Stomach smooth muscle (tissue), 2 donors: ENCODE results near the gene SEMA4D.

Source experiments
- H3K27ac ChIP-seq: one replicate; pipeline ENCODE4 v1.7.0; 2013; ENCODE audit warnings: mild to moderate bottlenecking, low read length, inconsistent platforms
- H3K27me3 ChIP-seq, 2 donors: one replicate each; pipeline ENCODE4 v1.7.0; 2013; ENCODE audit warnings: low read length in 2 of 2; ENCODE audit not compliant: insufficient read depth in 2 of 2, control insufficient read depth in 1 of 2
- H3K36me3 ChIP-seq, 2 donors: one replicate each; pipeline ENCODE4 v1.7.0; 2013; ENCODE audit warnings: low read length in 2 of 2; ENCODE audit not compliant: control insufficient read depth in 2 of 2, insufficient read depth in 2 of 2
- H3K4me1 ChIP-seq: one replicate; pipeline ENCODE4 v1.7.0; 2013; ENCODE audit warnings: low read length; ENCODE audit not compliant: control insufficient read depth, insufficient read depth
- H3K4me3 ChIP-seq, 2 donors: one replicate each; pipeline ENCODE4 v1.7.0; 2013; ENCODE audit warnings: low read length in 2 of 2
- H3K9ac ChIP-seq, 2 donors: one replicate each; pipeline ENCODE4 v1.7.0; 2013; ENCODE audit warnings: low read length in 2 of 2, mild to moderate bottlenecking in 1 of 2
- H3K9me3 ChIP-seq, 2 donors: one replicate each; pipeline ENCODE4 v1.7.0; 2013; ENCODE audit warnings: low read length in 2 of 2; ENCODE audit not compliant: control insufficient read depth in 2 of 2
- donor health status: healthy.
- donor health status: Pancreatic carcinoma.

The SEMA4D gene

DNA sequence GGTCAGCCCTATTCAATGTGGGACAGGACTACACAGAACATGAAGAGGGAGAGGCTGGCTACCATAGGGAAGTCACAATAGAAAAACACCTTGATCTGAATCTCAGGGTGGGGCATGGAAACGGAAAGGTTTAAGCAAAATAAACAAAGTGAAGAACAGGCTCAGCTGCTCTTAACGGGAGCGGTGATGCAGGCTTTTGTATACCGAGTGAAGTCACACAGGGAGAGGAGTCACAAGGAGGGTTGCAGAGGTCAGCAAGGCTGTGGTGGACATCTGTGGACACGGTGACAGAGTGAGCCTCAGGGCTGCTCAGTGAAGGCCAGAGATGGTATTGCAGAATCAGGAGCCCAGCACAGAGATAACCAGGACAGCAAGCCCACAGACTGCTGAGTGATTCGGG lies 30.6 kb upstream of the SEMA4D start:
- H3K9me3 ChIP-seq, result no peaks in the 10 kb centered on the region
- peaks cover 0 to 9% of the 10 kb centered on the region in 2 donors for H3K27me3 ChIP-seq
- H3K4me1 ChIP-seq, result no peaks in the 10 kb centered on the region
- no peaks in the 10 kb centered on the region for H3K36me3 ChIP-seq
- no peak overlapping the region for H3K27ac ChIP-seq
- no peak overlapping the region for H3K9ac ChIP-seq
- no peak overlapping the region for H3K4me3 ChIP-seq

DNA sequence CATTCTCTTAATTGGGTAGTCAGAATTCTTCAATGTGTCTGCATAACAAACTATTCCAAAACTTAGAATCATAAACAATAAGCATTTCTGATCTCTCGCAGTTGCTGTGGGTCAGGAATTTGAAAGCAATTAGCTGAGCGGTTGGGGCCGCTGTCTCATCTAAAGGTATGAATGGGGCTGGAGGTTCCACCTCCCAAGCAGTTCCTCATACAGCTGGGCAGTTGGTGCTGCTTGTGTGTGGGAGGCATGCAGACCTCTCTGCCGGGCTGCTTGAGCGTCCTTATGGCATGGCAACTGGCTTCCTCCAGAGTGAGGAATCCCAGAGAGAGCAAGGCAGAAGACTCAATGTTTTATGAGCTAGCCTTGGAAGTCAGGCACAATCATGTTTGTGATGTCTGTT lies 30.2 kb upstream of the SEMA4D start:
- Histone ChIP-seq H3K9me3 (no peaks in the 10 kb centered on the region), H3K36me3 (no peaks in the 10 kb centered on the region), H3K27ac (no peak overlapping the region), H3K9ac (no peak overlapping the region), H3K4me1 (no peaks in the 10 kb centered on the region), H3K27me3 (peaks cover 0 to 7% of the 10 kb centered on the region in 2 donors), H3K4me3 (no peak overlapping the region)

DNA sequence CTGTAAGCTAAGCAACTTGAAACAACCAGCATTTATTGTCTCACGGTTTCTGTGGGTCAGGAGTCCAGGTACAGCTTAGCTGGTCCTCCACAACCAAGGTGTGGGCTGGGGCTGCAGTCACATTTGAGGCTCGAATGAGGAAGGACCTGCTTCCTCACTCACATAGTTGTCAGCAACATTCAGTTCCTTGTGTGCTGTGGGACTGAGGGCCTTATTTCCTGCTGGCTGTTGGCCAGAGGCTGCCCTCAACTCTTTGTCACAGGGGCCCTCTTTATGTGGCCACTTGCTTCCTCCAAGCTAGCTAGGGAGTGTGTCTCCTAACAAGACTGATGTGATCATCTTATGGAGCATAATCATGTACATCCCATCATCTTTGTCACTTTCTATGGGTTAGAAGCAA lies 29.2 kb upstream of the SEMA4D start:
- H3K9me3 ChIP-seq, result no peaks in the 10 kb centered on the region
- peaks cover 0 to 7% of the 10 kb centered on the region in 2 donors for H3K27me3 ChIP-seq
- no peak overlapping the region for H3K4me3 ChIP-seq
- H3K36me3 ChIP-seq, result no peaks in the 10 kb centered on the region
- no peak overlapping the region for H3K27ac ChIP-seq
- no peaks in the 10 kb centered on the region for H3K4me1 ChIP-seq
- no peak overlapping the region for H3K9ac ChIP-seq

DNA sequence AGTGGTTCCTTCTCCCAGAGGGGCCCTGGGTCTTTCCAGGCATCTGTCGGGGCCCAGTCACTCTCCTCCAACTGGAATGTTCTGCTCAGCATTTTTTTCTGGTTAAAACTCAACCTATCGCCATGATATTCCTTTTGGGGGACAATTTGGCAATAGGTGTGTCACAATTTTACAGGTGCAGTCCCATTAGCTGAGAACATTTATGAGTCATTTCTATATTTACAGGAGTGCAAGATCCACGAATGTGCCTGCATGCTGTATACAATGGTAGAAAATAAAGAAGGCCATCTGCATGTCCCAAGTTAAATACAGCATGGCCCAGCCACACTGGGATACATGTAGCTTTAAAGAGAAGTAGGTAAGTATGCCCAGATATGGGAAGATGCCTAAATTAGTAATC lies 28.8 kb upstream of the SEMA4D start:
- peaks cover 0 to 7% of the 10 kb centered on the region in 2 donors for H3K27me3 ChIP-seq
- no peaks in the 10 kb centered on the region for H3K4me1 ChIP-seq
- H3K36me3 ChIP-seq, result no peaks in the 10 kb centered on the region
- no peak overlapping the region for H3K27ac ChIP-seq
- no peak overlapping the region for H3K4me3 ChIP-seq
- no peaks in the 10 kb centered on the region for H3K9me3 ChIP-seq
- no peak overlapping the region for H3K9ac ChIP-seq

DNA sequence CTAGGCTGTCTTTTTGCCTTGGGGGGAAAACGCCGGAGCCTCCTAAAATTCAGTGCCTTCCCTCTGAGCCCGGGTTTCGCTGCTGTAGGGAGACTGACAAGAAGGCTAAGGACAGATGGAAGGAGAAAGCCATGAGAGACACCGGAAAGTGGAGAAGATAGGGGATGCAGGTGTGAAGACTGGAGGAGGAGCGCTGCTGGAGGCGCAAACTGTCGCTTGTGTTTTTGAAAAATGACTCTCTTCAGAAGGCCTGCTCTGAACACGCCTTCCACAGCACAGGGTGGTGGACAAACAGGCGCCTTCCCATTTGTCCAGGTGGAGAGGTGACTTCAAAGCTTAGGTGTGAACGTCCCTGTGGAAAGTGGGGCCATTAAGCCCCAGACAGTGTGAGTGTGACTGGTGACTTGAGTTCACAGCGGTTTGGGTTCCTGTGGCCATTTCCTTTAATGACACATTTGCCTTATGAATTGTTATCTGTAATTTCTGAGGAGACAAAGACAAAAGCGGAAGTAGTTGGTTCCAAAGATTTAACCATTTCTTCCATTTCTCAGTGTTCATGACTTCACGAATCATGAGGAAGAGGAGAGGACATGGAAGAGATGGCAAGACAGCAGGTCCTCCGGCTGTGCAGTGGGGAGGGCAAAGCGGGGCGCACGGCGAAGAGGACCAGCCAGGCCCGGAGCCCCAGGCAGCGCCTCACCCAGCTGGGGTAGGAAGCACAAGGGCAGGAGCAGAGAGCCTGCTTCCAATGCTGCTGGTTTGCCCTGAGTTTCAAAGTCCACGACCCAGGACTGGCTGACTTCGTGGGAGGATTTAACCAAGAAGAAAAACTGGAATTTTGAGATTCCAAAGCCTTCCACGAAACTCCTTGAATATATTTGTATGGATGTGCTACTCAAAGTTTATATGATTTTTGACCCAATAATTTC lies 27.8 kb upstream of the SEMA4D start:
- no peaks in the 10 kb centered on the region for H3K9me3 ChIP-seq
- no peak overlapping the region for H3K4me3 ChIP-seq
- no peaks in the 10 kb centered on the region for H3K36me3 ChIP-seq
- no peaks in the 10 kb centered on the region for H3K4me1 ChIP-seq
- H3K9ac ChIP-seq, result no peak overlapping the region
- peaks cover 0 to 7% of the 10 kb centered on the region in 2 donors for H3K27me3 ChIP-seq
- H3K27ac ChIP-seq, result no peak overlapping the region

DNA sequence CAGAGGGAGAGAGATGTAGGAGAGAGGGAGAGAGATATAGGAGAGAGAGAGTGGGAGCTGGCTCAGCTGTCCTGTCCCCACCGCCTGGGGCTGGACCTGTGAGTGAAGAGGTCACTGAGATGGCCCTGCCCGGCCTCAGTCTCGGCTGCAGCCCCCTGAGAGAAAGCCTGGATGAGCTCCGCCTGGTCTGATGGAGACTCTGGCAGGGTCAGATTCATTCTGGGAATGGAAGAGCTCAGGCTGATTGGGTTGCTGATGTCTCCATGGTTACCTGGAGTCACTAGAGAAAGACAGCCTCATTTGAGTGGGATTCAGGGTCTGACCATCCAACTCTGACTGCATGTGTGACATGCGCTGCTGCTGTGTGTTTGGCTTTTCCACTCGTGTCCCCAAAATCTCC lies 27.1 kb upstream of the SEMA4D start:
- no peaks in the 10 kb centered on the region for H3K4me1 ChIP-seq
- H3K27me3 ChIP-seq, result peaks cover 0 to 7% of the 10 kb centered on the region in 2 donors
- no peak overlapping the region for H3K27ac ChIP-seq
- no peaks in the 10 kb centered on the region for H3K9me3 ChIP-seq
- H3K4me3 ChIP-seq, result no peak overlapping the region
- H3K36me3 ChIP-seq, result no peaks in the 10 kb centered on the region
- H3K9ac ChIP-seq, result no peak overlapping the region

DNA sequence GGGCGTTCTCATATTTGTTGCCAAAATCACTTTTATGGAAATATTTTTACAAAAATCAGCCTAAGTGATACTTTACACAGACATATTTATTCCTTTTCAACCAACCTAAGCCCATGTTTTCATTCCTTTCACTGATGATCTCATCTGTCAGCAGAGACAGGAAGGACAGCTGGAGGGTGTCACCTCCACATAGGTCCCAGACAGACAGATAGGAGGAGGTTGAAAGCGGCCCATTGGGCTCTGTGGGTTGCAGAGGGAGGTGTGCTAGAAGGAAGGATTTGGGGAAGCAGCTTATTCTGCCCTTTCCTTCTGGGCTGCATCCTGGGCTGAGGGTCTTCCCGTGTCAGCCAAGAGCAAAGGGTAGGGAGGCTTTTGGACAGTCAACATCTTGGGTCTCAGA lies 26.0 kb upstream of the SEMA4D start:
- H3K27me3 ChIP-seq, result peaks cover 0 to 7% of the 10 kb centered on the region in 2 donors
- no peak overlapping the region for H3K9ac ChIP-seq
- H3K27ac ChIP-seq, result no peak overlapping the region
- no peaks in the 10 kb centered on the region for H3K4me1 ChIP-seq
- H3K4me3 ChIP-seq, result no peak overlapping the region
- no peaks in the 10 kb centered on the region for H3K9me3 ChIP-seq
- no peaks in the 10 kb centered on the region for H3K36me3 ChIP-seq

DNA sequence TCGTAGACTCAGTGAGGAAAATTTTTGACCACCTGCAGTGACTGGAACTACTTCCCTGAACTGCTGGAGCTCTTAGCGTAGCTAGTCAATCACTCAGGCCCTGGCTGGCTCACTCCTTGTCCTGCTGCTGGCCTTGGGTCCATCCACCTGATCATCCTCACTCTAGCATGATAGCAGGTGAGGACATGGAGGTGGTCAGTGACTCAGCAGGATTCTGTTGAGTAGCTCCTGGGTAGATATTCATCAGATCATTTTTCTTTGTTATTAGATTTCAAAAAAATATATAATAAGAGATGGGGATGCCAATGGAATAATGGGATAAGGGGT lies 25.0 kb upstream of the SEMA4D start:
- no peak overlapping the region for H3K4me3 ChIP-seq
- no peak overlapping the region for H3K9ac ChIP-seq
- H3K9me3 ChIP-seq, result no peaks in the 10 kb centered on the region
- no peaks in the 10 kb centered on the region for H3K36me3 ChIP-seq
- no peak overlapping the region for H3K27ac ChIP-seq
- peaks cover 0 to 7% of the 10 kb centered on the region in 2 donors for H3K27me3 ChIP-seq
- H3K4me1 ChIP-seq, result no peaks in the 10 kb centered on the region

DNA sequence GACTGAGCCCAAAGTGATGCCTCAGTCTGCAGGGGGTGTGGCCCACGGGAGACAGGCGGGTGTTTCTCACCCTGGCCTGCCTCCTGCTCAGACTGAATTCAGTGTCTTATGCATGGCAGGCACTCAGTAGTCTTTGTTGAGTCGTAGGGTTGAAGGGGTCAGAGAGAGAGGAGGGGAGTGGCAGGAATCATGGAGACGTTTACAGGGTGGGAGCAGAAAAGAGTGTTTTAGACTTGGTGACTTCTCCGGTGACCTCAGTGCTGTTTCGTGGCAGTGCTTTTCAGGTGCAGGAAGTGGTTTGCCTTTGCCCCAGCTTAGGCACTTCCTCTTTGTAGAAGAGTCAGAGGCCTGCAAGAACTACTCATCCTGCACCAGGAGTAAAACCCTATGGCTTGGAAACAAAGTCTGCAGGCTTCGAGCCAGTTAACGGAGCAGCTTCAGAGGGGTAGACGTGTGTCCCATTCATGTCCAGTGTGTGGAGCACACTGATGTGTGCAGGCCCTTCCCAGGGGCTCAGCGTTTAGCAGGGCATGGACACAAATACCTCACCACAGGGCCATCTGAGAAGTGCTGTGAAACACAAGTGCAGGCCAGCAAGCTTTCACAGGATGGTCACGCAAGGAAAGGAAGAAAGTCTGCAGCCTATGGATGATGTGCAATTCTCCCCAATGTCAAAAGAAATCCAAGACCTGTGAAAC lies 24.5 kb upstream of the SEMA4D start:
- Histone ChIP-seq H3K27ac (no peak overlapping the region), H3K9me3 (no peaks in the 10 kb centered on the region), H3K4me1 (no peaks in the 10 kb centered on the region), H3K4me3 (no peak overlapping the region), H3K9ac (no peak overlapping the region), H3K36me3 (no peaks in the 10 kb centered on the region), H3K27me3 (peaks cover 0 to 7% of the 10 kb centered on the region in 2 donors)

DNA sequence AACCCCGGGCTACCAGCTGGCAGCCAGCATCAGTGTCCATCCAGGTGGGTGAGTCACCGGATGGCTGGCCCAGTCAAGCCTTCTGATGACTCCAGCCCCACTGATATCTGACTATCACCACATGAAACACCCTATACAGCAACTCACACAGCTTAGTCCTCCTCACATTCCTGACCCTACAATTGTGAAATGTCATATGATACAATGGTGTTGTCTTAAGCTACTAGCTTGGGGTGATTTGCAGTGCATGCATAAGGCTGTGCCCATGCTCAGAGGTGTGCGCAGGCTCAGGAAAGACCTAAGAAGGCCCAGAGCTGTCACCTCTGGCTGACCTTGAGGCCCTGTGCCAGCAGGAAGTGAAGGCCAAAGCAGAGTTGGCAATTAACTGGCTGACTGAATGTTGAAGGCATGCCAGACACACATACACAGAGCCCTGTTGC lies 21.5 kb upstream of the SEMA4D start:
- no peak overlapping the region for H3K4me3 ChIP-seq

More for the DNA sequence above, 21.5 kb upstream of the SEMA4D start:
- Histone ChIP-seq H3K9me3 (no peaks in the 10 kb centered on the region), H3K27ac (no peak overlapping the region), H3K36me3 (no peaks in the 10 kb centered on the region), H3K9ac (no peak overlapping the region), H3K4me1 (no peaks in the 10 kb centered on the region), H3K27me3 (peaks cover 0 to 2% of the 10 kb centered on the region in 2 donors)
